CD4-positive, alpha-beta T cell treated with Interferon gamma for 1 hour (primary cell): ENCODE results near the gene SIGLEC9.
A peak's percentile ranks its signal among the peaks of the same experiment; 100 is the strongest.

Experiments used
- DNase-seq: peaks from one replicate; pipeline ENCODE4 v3.0.0-alpha.2; 2020

SIGLEC9 gene

DNA sequence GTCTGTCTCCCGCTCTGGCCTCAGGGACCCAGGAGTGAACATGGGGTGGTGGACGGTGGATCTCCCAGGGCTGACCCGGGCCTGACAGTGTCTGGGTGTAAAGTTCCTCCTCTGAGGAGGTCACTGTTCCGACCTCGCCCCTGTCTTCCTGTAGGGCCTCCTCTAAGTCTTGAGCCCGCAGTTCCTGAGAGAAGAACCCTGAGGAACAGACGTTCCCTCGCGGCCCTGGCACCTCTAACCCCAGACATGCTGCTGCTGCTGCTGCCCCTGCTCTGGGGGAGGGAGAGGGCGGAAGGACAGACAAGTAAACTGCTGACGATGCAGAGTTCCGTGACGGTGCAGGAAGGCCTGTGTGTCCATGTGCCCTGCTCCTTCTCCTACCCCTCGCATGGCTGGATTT lies at the start of gene SIGLEC9:
TSS of gene SIGLEC9 (plus strand) at position 178 of the 400 bp plus-strand sequence. CDS start at position 247, 69 bp downstream.
- peak; percentile 45 for DNase-seq

DNA sequence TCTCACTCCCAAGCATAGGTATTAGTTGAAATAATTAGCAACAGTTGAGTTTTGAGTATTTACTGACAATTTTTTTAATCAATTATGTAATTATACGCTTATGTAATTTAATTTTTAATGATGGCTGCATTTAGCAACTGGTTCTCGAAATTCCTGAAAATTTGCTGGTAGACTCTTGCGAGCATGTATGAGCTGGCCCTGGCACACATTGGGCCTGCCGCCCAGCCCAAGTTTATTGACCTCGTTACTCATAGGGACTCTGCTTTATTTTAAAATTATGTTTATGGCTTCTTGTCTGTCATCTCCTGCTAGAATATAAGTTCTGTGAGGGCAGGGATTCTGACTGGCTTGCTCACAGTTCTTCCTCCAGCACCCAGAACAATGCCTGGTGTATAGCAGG lies 48.7 kb upstream of the SIGLEC9 start:
- DNase-seq: no peak

DNA sequence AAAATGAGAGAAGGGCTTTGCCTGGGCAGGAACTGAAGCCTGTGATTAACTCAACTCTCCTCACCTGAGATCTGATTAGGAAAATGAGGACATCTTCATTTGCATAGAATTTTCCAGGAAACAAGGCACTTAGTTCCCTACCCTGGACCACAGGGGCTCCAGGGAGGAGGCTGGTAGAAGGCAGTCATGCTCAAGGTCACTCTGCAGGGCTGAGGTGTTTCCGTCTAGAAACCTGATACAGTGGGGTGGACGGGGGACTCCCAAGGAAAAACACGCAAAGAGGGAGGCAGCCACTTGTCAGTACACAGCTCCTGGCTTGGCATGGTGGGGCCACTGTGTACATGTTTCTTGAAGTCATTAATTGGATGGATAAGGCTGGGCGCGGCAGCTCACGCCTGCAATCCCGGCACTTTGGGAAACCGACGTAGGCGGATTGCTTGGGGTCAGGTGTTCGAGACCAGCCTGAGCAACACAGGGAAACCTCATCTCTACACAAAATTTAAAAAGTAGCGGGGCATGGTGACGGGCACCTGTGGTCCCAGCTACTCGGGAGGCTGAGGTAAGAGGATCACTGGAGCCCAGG lies 48.0 kb upstream of the SIGLEC9 start:
- DNase-seq: no peak

DNA sequence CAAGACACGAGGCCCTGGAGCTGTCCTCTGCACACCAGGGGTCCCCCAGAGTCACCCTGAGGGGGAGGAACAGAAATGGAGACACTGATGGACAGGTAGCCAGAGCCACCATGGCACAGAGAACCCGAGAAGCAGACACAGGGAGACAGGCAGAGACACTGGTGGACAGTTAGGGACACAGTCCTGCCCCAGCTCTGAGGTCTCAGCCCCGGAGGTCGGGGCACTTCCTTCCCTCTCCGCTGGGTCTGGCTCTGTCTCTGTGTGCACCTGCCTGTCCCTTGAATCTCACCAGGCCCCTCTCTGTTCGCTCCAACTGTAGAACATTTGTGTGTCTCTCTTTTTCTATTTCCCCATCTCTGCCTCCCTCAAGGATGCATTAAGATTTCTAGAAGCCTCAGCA lies 46.6 kb upstream of the SIGLEC9 start:
- DNase-seq: no peak

DNA sequence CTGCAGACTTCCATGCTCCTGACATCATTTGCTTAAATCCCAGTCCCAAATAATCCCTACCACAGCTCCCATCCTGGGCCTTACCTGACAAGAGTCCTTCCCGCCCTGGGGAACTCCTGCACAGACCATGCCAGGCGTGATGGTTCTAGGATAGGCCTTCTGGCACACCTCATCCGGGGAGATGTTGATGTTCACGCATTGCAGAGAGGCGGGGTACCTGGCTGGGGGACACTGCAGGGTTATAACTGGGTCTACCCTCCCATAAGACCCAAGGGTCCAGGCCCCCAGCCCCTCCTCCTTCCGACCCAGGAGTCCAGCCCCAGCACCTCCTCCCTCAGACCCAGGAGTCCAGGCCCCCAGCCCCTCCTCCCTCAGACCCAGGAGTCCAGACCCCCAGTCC lies 46.0 kb upstream of the SIGLEC9 start:
- DNase-seq: no peak

DNA sequence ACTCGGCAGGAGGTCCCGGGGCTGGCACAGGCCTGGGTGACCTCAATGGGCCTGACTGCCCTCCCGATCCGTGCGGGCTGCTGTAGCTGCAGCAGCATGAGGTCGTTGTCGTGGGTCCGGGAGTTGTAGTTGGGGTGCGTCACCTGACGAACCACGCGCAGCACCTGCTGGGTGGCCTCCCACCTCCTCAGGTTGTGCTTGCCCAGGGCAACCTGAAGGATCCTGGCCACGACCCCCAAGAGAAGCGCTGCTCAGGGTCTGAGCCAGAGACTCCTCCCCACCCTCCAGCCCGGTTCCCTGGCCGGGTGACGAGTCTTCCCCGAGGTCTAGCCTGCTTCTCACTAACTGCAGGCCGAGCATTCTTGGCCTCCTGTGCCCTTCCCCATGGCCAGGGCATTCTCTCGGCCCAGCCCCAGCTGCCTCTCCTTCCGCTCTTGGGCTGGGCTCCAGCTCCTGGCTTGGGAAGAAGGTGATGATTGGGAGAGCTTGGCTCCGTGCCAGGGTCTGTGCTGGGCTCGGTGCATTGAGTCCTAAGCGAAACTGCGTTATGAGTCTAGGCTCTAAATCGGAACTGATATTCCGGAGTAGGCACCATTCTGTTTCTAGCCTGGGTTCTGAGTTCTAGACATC lies 45.1 kb upstream of the SIGLEC9 start:
- no peak for DNase-seq

DNA sequence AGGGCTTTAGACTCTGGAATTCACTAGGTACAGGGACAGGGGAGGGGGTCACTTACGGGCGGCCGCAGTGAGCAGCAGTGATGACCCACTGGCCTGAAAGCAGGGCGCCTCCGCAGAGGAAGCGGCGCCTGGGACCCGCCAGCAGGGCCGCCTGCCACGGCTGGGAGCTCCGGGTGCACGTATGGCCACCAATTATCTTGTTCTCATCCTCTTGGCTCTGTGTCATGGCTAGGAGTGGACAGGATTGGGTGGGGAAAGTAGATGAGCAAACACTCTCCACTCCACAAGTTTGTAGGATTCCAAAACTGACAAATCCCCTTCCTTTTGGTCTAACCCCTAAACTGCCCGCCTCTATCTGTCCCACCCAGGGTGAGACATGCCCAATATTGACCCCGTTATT lies 43.2 kb upstream of the SIGLEC9 start:
- DNase-seq: no peak

DNA sequence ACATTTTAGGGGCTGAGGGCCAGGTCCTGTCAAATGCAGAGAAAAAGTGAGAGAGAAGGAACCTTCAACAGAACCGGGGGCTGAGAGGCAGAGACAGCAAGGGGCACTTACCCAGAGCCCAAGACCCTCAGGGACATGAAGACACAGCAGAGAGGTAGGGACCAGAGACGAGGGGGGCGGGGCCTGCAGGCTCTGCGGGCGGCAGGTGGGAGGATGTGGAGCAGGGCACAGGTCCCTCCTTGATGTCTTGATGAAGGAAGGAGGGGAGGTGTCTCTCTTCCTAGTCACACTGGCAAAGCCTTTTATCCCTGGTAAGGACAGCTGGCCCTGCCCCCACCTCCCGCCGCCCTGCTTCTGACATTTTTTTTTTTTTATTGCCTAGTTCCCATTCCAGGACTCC lies 42.1 kb upstream of the SIGLEC9 start, which contains the start of gene KLK14:
TSS of gene KLK14 (minus strand) at position 277 of the 400 bp plus-strand sequence. CDS start at position 4, 273 bp downstream.
- DNase-seq: no peak

DNA sequence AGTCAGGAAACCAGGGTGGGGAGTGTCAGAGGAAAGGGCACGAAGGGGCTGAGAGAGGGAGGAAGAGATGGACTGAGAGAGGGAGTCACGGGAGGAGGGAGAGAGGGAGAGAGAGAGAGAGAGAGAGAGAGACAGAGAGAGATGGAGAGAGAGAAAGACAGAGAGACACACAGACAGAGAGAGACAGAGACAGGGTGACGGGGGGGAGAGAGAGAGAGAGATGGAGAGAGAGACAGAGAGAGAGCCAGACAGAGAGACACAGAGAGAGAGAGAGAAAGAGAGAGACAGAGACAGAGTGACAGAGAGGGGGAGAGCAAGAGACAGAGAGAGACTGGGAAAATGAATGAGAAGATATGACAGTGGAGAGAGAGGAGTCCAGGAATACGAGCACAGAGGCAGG lies 41.5 kb upstream of the SIGLEC9 start:
- no peak for DNase-seq

DNA sequence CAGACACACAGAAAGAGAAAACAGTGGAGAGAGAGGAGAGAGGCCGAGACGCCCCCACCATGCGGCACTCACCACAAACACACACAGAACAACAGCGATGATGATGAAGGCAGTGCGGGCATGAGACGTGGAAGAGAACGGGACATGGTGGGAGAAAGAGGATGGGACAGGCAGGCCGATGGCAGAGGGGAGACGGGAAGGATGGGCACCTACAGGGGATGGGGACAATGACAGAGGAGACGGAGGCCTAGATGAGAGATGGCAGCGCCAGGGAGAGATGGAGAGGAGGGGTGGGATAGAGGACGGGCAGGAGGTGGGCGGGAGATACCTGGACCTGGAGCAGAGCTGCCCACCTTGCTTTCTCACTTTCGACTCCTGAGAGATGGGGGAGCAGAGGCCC lies 40.9 kb upstream of the SIGLEC9 start:
- no peak for DNase-seq

DNA sequence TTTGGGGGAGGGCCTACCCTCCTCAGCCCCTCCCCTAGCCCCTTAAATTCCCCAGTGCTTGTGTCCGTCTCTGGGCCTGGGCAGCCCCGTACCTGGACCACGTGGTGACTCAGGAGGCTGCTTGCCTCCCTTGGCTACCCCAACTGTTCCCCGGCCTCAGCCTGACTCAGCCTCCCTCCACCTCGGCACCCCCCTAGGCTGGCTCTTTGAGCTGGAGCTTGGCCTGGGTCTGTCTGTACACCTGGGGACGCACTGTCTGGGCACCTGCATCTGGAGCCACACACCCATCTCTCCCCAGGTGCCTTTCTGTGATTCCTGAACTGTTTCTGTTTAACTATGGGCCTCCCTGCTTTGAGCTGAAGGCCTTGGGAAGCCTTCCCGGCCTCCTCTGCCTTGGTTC lies 40.2 kb upstream of the SIGLEC9 start:
- DNase-seq: no peak

DNA sequence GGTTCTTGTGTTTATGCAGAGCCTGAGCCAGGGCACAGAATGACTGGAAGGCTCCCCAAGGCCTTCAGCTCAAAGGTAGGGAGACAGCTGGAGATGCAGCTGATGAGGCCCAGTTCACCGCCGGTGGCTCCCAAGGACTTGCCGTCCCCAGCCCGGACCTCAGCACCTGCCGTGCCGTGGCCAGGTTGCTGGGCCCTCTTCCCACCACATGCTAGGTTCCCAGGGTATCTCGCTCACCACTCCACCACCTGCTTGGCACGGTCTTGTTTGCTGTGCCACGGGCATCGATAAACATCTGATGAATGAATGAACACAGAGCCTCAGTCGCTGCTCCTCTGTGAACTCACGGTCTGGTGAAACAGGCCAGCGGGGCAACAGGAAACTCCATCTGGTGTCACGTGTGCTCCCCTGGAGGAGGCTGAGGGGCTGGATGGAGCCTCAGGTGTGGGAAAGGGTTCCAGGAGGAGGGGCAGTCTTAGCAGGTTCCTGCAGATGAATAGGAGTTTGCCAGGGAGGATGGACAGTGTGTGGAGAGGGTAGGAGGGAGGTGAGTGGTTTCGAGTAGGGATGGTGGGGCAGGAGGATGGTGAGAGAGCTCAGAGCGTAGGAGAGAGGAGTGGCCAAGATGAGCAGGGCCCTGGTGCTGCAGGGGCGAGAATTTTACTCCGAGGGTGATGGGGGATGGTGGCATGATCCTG lies 38.4 kb upstream of the SIGLEC9 start:
- no peak for DNase-seq

DNA sequence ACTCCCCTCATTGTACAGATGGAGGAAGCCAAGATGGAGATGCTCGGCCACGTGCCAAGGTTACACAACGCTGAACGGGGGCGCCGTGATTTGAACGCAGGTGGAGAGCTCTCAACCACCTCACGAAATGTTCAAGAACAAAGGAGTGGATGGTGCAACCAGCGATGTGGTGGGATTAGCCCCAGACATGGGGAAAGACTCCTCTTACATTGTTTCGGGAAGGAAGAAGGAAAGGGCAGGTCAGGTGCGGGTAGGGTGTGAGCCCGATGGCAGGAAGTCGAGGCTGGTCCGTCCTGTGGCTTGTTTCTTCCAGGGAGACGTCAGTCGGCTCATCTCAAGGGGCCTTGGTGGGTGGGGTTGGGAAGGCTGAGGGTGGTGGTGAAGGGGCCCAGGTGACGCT lies 34.9 kb upstream of the SIGLEC9 start:
- no peak for DNase-seq

DNA sequence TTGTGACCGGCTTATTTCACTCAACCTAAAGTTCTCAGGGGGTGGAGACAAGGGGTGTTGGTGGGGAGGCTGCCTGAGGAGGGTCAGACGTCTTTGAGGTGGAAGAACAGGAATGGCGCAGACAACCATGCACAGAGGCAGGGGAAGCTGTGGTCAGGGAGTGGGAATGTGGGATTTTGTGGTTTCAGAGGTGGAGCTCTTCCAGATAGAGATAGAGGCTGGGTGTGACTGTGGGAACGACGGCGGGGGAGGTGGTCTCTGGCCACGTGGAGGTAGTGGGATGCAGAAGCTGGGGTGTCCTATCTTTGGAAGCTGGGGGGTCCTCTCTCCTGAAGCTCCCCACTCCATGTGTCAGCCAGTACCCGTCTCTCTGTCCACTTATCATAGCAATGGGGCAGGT lies 34.2 kb upstream of the SIGLEC9 start:
- DNase-seq: no peak

DNA sequence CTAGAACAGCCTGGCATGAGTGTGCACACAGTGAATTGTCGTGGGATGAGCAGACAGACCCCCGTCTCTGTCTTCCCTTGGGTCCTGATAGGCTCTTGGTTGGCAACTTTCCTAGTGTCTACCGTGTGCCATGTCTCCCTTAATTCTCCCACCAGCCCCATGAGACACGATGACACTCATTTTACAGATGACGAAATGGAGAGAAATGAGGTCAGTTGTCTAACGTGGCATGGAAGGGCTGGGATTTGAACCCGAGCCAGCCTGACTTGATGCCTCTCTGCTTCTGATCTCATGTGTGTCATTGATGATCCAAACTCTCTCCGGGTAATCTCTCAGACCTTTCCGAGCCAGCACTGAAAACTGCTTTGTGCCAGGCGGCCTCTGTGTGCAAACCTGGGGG lies 33.6 kb upstream of the SIGLEC9 start:
- no peak for DNase-seq

DNA sequence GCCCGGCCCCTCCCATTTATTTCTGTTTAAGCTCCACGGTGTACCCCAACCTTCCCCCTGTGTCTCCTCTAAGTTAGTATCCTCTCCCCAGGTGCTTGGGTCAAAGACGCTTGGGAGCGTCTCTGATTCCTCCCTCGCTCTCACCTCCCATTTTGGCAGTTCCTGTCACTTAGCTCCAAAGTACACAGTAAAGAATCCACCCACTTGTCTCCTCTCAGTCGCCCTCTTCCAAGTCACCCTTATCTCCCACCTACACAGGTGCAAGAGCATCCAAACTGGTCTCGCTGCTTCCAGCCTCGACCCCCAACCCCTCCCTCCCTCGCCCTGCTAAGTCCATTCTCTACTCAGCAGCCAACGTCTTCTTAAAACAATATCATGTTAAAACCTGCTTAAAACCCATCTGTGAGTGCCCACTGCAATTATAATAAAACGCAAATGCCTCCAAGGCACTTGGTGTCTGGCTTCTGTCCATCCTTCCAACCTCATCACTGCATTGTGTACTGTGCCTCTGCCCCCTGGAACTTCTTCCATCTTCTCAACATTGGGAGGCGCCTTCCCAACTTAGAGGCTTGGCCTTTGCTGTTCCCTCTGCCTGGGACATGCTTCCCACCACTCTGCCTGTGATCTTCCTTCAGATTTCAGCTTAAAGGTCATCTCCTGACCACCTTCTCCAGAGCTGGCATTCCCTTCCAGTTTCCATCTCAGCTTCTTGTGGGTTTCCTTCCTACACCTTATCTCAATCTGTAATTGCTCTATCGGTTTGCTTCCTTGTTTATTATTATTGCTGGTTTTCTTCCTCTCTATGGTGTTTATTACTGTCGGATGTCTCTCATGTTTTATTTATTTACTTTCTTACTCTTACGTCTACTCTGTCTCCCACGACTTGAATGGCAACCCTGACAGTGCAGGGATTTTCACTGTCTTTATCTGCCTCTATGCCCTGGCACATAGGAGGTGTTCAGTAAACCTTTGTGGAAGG lies 32.5 kb upstream of the SIGLEC9 start:
- DNase-seq: no peak

DNA sequence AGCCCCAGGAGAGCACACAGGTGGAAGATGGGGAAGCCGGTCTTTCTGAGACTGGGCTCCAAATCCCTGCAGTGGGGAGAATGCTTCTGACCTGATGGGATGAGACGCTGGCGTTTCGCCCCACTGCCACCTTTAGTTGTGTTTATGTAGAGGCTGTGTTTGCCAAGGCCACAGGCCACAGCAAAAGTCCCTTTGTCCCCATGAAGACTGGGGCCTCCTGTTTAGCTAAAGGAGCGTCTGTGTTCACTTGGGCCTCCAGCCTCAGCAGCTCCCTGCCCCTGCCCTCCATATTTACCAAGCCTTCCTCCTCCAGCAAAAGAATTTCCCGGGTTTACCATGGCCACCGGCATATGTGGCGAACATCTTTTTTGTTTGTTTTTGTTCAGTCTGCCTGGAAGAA lies 31.6 kb upstream of the SIGLEC9 start:
- DNase-seq: no peak

DNA sequence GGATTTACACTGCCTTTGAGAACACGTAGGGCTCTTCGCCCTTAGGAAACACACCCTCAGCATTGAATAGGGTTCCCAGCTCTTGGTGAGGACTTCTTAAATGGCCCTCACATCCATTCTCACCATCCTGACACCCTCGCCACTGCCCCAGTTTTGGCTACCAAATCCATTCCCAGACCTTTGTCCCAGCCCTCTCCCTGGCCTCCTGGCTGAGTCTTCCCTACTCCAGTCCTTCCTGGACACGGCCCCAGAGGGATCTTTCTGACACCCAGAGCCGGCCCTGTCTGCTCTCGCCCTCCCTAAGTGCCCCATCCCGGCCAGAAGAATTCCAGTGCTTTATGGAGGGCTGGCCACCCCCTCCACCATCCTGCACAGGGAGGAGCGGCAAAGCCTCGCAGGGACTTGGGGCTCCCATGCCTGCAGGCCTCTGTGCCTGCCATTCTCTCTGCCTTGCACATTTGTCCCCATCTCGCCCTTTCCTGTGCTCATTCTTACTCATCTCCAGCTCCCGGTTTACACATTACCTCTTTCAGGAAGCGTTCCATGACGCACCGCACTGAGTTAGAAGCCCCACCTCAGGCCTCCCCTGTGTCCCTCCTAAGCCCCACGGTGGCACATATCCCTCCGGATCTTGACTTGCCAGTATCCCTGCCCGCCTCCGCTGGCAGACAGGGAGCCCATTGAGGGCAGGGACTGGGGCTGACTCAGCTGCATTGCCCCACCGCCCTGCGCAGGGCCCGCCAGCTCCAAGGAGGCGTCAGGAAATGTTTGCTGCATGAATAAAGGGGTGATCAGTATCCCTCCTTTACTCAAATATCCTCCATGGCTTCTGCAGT lies 31.0 kb upstream of the SIGLEC9 start:
- no peak for DNase-seq

DNA sequence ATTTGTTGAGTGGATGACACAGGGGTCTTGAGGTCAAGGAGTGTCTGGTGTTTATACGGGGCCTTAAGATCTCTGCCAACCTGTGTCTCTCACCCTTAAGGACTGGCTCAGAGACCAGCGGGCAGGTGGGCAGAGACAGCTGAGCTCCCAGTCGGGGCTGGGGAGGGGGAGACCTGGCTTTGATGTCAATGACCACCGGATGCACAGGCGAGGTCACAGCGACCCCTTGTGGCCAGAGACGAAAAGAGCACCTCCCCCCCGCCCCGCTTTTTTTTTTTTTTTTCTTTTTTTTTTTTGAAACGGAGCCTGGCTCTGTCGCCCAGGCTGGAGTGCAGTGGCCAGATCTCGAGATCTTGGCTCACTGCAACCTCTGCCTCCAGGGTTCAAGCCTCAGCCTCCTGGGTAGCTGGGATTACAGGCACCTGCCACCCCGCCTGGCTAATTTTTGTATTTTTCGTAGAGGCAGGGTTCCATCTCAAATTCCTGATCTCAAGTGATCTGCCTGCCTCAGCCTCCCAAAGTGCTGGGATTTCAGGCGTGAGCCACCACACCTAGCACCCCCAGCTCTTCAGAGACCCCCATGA lies 29.9 kb upstream of the SIGLEC9 start:
- peak; percentile 5 for DNase-seq

DNA sequence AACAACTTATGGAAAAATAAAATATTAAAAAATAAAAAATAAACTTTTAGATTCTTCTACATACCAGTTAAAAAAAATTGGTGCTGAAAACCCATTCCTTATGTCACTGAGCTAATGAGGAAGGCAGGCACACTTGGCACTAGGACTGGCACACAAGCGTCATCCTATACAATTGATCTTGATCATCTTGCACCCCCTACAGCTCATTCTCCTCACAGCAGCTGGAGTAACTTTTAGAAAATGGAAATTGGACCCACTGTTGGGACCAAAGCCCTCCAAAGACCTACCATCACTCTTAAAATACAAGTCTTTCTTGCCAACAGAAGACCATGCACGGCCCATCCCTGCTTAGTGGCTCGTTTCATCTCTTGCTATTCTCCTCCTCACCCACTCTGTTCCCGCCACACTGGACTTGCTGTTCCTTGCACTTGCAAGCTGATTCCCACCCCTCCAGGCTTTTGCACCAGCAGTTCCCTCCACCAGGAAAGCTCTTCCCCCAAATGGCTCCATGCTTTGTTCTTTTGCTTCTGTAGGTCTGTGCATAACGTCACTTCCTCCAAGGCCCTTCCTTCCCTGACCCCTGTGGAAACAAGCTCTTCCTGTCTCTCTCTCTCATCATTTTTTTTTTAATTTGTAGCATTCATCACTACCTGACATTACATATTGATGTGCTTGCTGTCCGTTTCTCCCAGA lies 28.1 kb upstream of the SIGLEC9 start:
- no peak for DNase-seq

DNA sequence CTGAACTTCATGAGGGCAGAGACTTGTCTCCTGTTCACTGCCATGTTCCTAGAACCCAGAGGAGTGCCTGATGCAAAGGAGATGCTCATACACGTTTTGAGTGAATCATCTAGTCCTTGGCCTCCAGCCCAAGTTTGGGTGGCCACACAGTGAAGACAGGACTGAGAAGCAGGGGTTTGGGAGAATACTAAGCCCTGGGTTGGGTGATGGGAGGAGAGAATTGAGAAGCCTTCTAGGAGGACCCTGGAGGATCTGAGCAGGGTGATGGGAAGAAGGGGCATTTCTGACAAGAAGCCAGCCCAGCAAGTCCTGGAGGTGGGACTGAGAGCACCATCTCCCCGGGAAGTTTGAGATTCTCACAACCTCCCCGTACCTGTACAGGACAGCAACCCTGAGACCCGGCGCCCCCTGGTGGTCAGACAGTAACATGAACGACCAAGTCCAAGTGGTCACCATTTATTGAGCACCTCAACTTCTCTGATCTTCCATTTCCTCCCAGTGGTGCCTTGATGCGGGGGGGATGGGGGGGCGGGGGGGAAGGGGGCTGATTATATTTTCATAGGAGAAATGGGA lies 27.5 kb upstream of the SIGLEC9 start:
- DNase-seq: peak; percentile 64
